K562 (cell line): ENCODE measurements around the gene PGPEP1. TPM values are rescaled to one million over a fixed set of nuclear protein-coding genes. Genes with fewer than 3 reads are reported as not detected.

Experiments
- BRCA1 ChIP-seq, 2 experiments: fragments of 450-650 bp in 1 of 2; sonication (generic) in 1 of 2; formaldehyde crosslinking in 1 of 2; IDR thresholded peaks; 2 replicates each; pipeline versions ENCODE4 v1.5.0 to v1.6.1; 2017 to 2020; ENCODE audit warnings: mild to moderate bottlenecking in 1 of 2, missing genetic modification reagents in 1 of 2
- FOS ChIP-seq: IDR thresholded peaks from 3 replicates; pipeline ENCODE4 v1.6.1; 2011; ENCODE audit not compliant: insufficient read length; ENCODE audit errors: extremely low read depth
- FUS ChIP-seq: fragments of 200-400 bp; formaldehyde crosslinking; optimal IDR thresholded peaks from 2 replicates; pipeline ENCODE3; 2017; ENCODE audit warnings: low read depth, low read length
- GMEB1 ChIP-seq: fragments of 250-450 bp; sonication (Bioruptor Pico); IDR thresholded peaks from 2 replicates; pipeline ENCODE4 v1.4.0; 2020; ENCODE audit warnings: mild to moderate bottlenecking
- HDAC1 ChIP-seq, 2 experiments: fragments of 450-650 bp; IDR thresholded peaks; 2 replicates each; pipeline ENCODE4 v1.6.1; 2016 to 2017; ENCODE audit warnings: inconsistent platforms in 1 of 2, mild to moderate bottlenecking in 1 of 2, moderate library complexity in 1 of 2
- HIVEP1 ChIP-seq: fragments of 250-450 bp; sonication (Bioruptor Pico); IDR thresholded peaks from 2 replicates; pipeline ENCODE4 v1.4.0; 2020; ENCODE audit warnings: mild to moderate bottlenecking
- HMGXB4 ChIP-seq: sonication (generic); formaldehyde crosslinking; IDR thresholded peaks from 2 replicates; pipeline ENCODE4 v1.8.1; 2023; ENCODE audit warnings: mild to moderate bottlenecking, missing genetic modification reagents
- HNRNPH1 ChIP-seq: fragments of 200-400 bp; formaldehyde crosslinking; optimal IDR thresholded peaks from 2 replicates; pipeline ENCODE3; 2017; ENCODE audit warnings: low read depth, mild to moderate bottlenecking, low read length, moderate library complexity
- IRF1 ChIP-seq: sonication (generic); formaldehyde crosslinking; IDR thresholded peaks from 2 replicates; pipeline ENCODE4 v1.8.0; 2022; ENCODE audit warnings: missing genetic modification reagents, mild to moderate bottlenecking, borderline replicate concordance
- LARP7 ChIP-seq: fragments of 450-650 bp; IDR thresholded peaks from 2 replicates; pipeline ENCODE4 v1.6.1; 2016
- MTF1 ChIP-seq: fragments of 250-450 bp; sonication (Bioruptor Pico); IDR thresholded peaks from 2 replicates; pipeline ENCODE4 v1.9.0; 2021; ENCODE audit warnings: moderate library complexity, mild to moderate bottlenecking, inconsistent platforms, borderline replicate concordance
- NR4A1 ChIP-seq, 2 experiments: fragments of 250-450 bp in 1 of 2; fragments of 450-650 bp in 1 of 2; sonication (Bioruptor Pico) in 1 of 2; IDR thresholded peaks; 2 replicates each; pipeline versions ENCODE4 v1.4.0 to v1.6.1; 2016 to 2020; ENCODE audit warnings: mild to moderate bottlenecking in 2 of 2, missing compliant biosample characterization in 1 of 2, missing genetic modification characterization in 1 of 2, moderate library complexity in 1 of 2
- PHB2 ChIP-seq: fragments of 450-650 bp; IDR thresholded peaks from 2 replicates; pipeline ENCODE4 v1.6.1; 2017; ENCODE audit warnings: low read depth
- TBL1XR1 ChIP-seq, 2 experiments: IDR thresholded peaks; 2 replicates each; pipeline ENCODE4 v1.6.1; 2012; ENCODE audit warnings: improper control_type of control experiment in 2 of 2, low read length in 2 of 2, mild to moderate bottlenecking in 1 of 2
- ZBTB49 ChIP-seq: sonication (generic); formaldehyde crosslinking; IDR thresholded peaks from 2 replicates; pipeline ENCODE4 v1.8.0; 2022; ENCODE audit warnings: missing genetic modification reagents, mild to moderate bottlenecking, borderline replicate concordance
- ZBTB8A ChIP-seq: fragments of 450-650 bp; IDR thresholded peaks from 2 replicates; pipeline ENCODE4 v1.6.1; 2018; ENCODE audit warnings: mild to moderate bottlenecking, moderate library complexity; ENCODE audit not compliant: partially characterized antibody
- ZSCAN32 ChIP-seq: fragments of 450-650 bp; formaldehyde crosslinking; IDR thresholded peaks from 2 replicates; pipeline ENCODE4 v1.4.0; 2020; ENCODE audit warnings: mild to moderate bottlenecking, moderate library complexity
- polyA plus RNA-seq, 8 experiments: library from polyadenylated mRNA; depleted of rRNA in 4 of 8; stranded (reverse) in 5 of 8; unstranded in 3 of 8; fragments of >200 nt; fragmentation: Nextera tagmentation in 2 of 8; fragmentation: Illumina TruSeq in 1 of 8; extraction: Ambion mirVana in 2 of 8; extraction: Trizol in 1 of 8; gene quantifications; 2 replicates each; pipeline versions ENCODE4 v1.2.1 to v1.2.3, GENCODE V29; 2011 to 2014; ENCODE audit warnings: inconsistent platforms in 1 of 8, missing spikeins in 1 of 8
- total RNA-seq, 7 experiments: library from RNA; depleted of rRNA in 6 of 7; stranded (reverse); fragments of >200 nt in 6 of 7; fragmentation: Illumina TruSeq in 2 of 7; extraction: Trizol in 2 of 7; gene quantifications; 2 replicates each; pipeline versions ENCODE4 v1.2.1 to v1.2.3, GENCODE V29; 2011 to 2021; ENCODE audit warnings: low replicate concordance in 1 of 7

The PGPEP1 gene
- total and polyA plus RNA-seq, 9 of the 15 experiments (the other 6 are each of a cell fraction or from before 2014, with no cell fraction given) = 10.0 to 69.6 (median 33.5) TPM

GRCh38 chr19:18388100-18388959 is 47.9 kb downstream of the PGPEP1 start (continued):
- TF ChIP-seq HMGXB4 (peak; percentile 97), TBL1XR1 (IDR thresholded peaks at IDR 0.05; ENCODE audit: low read length in 2 of 2) (peak in 1 of 2 experiments; percentile 45; a peak in 2 of 4 replicates), HDAC1 (IDR thresholded peaks at IDR 0.05) (peak in 1 of 2 experiments; percentile 75; a peak in 2 of 4 replicates), ZBTB49 (CRISPR knock-in tag) (0 out of 2 replicates have a peak, but pooled peaks have one; percentile 20), MTF1 (CRISPR knock-in tag) (peak; percentile 88; the same call in 1 of the 2 replicates), FOS (no peak), LARP7 (no peak; the same call in 1 of the 2 replicates), PHB2 (no peak), ZSCAN32 (CRISPR knock-in tag) (no peak), IRF1 (CRISPR knock-in tag) (0 out of 2 replicates have a peak, but pooled peaks have one; percentile 7), NR4A1 (CRISPR knock-in tag; IDR thresholded peaks at IDR 0.05) (no peak), NR4A1 (tag; IDR thresholded peaks at IDR 0.05) (peak; percentile 57; the same call in 1 of the 2 replicates), HIVEP1 (CRISPR knock-in tag) (no peak), FUS (peak; percentile 91), HNRNPH1 (no peak), GMEB1 (peak; percentile 80), BRCA1 (IDR thresholded peaks at IDR 0.05) (no peak), BRCA1 (CRISPR knock-in tag; IDR thresholded peaks at IDR 0.05) (0 out of 2 replicates have a peak, but pooled peaks have one; percentile 35), ZBTB8A (no peak)
